GM21423 (cell line): ENCODE measurements around the gene SOWAHA.
"Not testable (repeated sequence)": the region's sequence is repeated elsewhere in the genome, so short reads cannot be mapped to it uniquely, and the experiment has no call there.

Experiments
- ATAC-seq: cut with Tn5 transposase; IDR thresholded peaks from one replicate; pipeline ENCODE4 v1.9.1; 2021; ENCODE audit warnings: mild to moderate bottlenecking, moderate library complexity; ENCODE audit not compliant: unreplicated experiment

SOWAHA gene

GRCh38 chr5:132806804-132807162, 6.3 kb upstream of the SOWAHA start:
- not testable (repeated sequence) for ATAC-seq

DNA sequence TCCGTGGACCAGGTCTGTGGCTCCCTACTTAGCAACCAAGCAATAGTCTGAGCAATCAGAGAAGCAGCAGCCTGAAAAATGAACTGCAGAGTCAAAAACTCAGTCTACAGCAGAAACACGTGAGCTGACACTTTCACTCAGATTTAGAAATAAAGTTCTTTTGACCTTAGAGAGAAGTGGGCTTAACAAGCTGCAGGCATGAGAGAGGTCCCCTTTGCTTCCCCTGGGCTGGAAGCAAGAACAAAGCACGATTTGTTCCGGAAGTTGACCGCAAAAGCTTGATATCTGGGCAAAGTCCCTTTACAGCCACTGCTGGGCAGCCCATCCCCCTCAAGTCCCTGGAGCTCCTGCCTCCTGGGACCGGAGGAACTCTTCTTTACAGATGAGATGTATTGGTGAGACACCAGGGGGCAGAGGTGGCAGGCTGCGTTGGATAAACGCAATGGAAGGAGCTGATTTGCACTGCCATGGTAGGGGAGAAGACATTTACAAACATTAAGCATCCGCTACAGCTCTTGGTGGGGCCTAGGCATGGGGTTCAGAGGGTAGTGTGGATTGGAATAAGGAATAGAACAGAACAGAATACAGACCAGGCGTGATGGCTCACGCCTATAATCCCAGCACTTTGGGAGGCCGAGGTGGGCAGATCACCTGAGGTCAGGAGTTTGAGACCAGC, 5.8 kb upstream of the SOWAHA start:
- ATAC-seq = no peak

GRCh38 chr5:132808448-132808847, 4.7 kb upstream of the SOWAHA start:
- ATAC-seq = no peak

DNA sequence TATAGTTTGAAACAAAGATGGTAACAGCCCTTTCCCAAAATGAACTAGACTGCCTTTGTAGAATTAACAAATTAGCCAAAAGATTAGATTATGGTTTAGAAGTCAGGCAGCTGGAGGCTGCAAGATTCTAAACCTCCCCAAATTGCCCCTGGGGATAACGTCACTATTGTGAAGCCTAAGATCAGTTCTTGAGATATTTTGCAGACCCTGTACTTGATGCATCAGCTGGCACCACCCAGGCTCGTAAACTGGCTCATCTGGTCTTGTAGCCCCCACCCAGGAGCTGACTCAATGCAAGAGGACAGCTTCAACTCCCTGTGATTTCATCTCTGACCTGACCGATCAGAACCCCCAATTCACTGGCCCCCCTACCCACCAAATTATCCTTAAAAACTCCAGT, 4.2 kb upstream of the SOWAHA start:
- no peak for ATAC-seq

GRCh38 chr5:132810605-132811004, 2.5 kb upstream of the SOWAHA start:
- no peak for ATAC-seq

- no peak for ATAC-seq
Observed at GRCh38 chr5:132812123-132812765, 858 bp upstream of the SOWAHA start.

DNA sequence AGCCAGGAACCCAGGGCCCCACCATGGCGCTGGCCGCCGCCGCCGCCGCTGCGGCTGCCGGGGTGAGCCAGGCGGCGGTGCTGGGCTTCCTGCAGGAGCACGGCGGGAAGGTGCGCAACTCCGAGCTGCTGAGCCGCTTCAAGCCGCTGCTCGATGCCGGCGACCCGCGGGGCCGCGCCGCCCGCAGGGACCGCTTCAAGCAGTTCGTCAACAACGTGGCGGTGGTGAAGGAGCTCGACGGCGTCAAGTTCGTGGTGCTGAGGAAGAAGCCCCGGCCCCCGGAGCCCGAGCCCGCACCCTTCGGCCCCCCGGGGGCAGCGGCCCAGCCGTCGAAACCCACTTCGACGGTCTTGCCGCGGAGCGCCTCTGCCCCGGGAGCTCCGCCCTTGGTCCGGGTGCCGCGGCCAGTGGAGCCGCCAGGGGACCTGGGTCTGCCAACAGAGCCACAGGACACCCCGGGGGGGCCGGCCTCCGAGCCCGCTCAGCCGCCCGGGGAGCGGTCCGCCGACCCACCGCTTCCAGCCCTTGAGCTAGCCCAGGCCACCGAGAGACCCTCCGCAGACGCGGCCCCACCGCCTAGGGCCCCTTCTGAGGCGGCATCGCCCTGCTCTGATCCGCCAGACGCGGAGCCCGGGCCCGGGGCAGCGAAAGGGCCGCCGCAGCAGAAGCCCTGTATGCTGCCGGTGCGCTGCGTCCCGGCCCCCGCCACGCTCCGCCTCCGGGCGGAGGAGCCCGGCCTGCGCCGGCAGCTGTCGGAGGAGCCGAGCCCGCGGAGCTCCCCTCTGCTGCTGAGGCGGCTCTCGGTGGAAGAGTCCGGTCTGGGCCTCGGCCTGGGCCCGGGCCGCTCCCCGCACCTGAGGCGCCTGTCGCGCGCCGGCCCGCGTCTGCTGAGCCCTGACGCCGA, 749 bp downstream of the SOWAHA start:
- no peak for ATAC-seq

DNA sequence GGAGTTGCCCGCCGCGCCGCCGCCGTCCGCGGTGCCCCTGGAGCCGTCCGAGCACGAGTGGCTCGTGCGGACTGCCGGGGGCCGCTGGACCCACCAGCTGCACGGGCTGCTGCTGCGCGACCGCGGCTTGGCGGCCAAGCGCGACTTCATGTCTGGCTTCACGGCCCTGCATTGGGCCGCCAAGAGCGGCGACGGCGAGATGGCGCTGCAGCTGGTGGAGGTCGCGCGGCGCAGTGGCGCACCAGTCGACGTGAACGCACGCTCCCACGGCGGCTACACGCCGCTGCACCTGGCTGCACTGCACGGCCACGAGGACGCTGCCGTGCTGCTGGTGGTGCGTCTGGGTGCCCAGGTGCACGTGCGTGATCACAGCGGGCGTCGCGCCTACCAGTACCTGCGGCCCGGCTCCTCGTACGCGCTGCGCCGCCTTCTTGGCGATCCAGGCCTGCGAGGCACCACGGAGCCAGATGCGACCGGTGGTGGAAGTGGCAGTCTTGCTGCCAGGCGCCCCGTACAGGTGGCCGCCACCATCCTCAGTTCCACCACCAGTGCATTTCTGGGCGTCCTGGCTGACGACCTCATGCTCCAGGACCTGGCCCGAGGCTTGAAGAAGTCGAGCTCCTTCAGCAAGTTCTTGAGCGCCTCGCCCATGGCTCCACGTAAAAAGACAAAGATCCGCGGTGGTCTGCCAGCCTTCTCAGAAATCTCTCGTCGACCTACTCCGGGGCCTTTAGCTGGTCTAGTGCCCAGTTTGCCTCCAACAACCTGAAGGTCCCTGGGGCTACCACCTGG, 1.6 kb downstream of the SOWAHA start:
- ATAC-seq = no peak

- no peak for ATAC-seq
Observed at GRCh38 chr5:132815454-132815853, 2.4 kb downstream of the SOWAHA start.

DNA sequence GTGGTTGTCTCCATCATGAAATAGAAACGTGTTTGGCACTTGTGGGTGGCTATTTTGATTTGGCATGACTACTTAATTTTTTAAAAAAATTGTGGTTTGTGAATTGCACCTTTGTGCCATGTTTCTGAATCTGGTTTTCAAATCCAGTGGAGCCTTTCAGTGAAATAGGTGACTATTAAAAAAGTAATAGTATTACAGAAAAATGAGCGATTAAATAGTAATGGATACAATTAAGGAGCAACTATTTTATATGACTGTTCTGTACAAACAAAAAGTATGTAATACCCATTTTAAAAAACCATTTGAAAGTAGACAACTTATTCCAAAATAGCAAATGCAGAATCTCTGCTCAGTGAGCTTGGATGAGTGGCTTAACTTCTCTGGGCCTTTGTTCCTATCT, 3.0 kb downstream of the SOWAHA start:
- no peak for ATAC-seq

DNA sequence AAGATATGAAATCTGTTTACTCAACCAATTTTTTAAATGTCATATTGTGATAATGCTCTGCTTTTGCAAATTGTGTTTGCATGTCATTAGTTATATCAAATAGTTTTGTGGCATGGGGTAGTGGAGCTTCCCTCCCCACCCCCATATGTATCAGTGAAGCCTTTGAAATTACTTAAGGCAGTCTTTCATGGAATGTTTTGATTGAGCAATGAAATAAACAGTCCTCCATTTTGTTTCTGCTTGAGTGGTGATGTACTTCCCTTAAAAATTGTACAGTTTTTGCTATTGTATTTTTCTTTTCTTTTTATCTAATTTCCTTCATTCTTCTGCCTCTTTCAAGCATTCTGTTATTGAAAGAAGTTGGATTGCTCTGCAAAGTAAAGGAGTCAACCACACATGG, 3.5 kb downstream of the SOWAHA start:
- no peak for ATAC-seq

DNA sequence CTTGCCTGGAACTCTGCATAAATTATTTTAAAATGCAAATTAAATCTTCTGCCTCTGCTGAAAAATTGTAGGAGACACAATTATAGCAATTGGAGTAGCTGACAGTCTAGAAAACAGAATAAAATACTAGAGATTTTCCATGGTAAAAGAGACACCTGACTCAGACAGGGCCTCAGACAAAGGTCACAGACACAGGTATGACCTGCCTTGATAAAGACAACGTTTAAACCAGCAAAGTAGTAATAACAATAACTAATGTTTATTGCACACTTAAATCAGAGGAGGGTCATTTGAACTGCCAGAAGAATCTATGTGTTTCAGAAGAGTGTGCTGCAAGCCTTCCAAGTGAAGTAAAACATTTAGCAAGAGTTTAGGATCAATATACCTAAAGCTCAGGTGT, 3.9 kb downstream of the SOWAHA start:
- no peak for ATAC-seq

- ATAC-seq = no peak
Observed at GRCh38 chr5:132819468-132819867, 6.4 kb downstream of the SOWAHA start.

- peak; percentile 60 for ATAC-seq
Observed at GRCh38 chr5:132820162-132820754, 7.2 kb downstream of the SOWAHA start.

GRCh38 chr5:132821350-132821749, 8.2 kb downstream of the SOWAHA start:
- no peak for ATAC-seq

DNA sequence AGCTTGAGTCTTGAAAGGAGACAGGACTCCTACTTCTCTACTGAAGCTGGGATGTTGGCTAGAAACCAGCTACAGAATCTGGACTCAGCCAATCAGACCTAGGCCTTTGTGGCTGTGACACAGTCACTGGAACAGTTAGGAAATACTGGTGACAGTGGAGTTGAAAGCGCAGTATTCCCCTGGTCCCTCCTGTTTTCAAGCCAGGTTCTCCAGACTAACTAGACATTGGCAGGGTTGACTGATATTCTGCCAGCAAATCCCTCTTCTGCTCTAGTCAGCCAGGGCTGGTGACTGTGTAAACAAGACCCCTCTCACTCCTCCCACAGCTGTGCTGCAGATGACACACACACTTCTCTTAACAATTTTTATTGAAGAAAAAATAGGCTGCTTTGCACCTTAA, 8.7 kb downstream of the SOWAHA start:
- ATAC-seq = no peak

DNA sequence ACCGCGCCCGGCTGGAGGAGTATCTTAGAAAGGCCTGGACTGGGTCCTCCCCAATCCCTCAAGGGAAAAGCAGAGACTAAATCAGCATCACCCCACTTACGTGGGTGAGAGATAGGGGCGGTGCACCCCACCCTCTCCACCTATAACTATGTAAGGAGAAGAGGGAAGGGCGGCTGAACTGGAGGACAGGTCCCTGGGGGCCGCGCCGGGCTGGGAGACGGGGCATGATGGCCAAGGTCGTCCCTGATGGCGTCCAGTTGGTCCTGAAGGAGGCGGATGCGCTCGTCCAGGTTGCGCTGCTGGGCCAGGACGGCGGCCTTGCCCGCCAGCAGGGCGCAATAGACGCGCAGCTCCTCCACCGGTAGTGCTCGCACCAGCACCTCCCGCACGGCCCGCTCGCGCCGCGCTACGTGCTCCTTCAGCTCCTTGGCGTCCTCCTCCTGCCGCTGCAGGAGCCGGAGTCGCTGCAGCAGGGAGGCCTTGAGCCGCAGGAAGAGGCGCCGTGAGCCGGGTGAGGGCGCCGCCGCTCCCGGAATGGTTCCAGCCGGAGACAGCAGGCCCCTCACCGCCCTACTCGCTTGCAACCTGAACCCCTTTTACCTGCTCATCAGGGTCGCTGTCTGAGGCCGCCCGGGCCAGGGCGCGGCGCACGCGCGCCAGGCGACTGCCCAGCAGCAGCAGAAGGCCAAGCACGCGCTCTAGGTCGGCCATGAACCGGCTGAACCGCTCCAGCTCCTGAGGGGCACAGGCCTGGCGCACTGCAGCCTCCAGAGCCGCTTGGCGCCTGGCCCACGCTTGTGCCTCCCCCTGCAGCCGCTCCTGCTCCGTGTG, 9.8 kb downstream of the SOWAHA start:
- no peak for ATAC-seq

GRCh38 chr5:132823481-132824050, 10.5 kb downstream of the SOWAHA start:
- no peak for ATAC-seq

- no peak for ATAC-seq
Observed at GRCh38 chr5:132824426-132824825, 11.3 kb downstream of the SOWAHA start.
